MG63 (cell line): ENCODE results near the gene PIGL. TPM values are rescaled to one million over a fixed set of nuclear protein-coding genes. Genes with fewer than 3 reads are reported as not detected.
"Not testable (repeated sequence)": the region's sequence is repeated elsewhere in the genome, so short reads cannot be mapped to it uniquely, and the experiment has no call there.

Source experiments
- DNase-seq: peaks from one replicate; pipeline ENCODE4 v3.0.0-alpha.2; 2020
- H3K27me3 ChIP-seq: fragments of 250-450 bp; sonication (Bioruptor Pico); 2 replicates; pipeline ENCODE4 v1.5.1; 2020; ENCODE audit warnings: mild to moderate bottlenecking, moderate library complexity
- H3K36me3 ChIP-seq: fragments of 250-450 bp; sonication (Bioruptor Pico); 2 replicates; pipeline ENCODE4 v1.5.1; 2020; ENCODE audit warnings: mild to moderate bottlenecking, moderate library complexity
- H3K4me3 ChIP-seq: fragments of 250-450 bp; sonication (Bioruptor Pico); 2 replicates; pipeline ENCODE4 v1.5.1; 2020; ENCODE audit warnings: mild to moderate bottlenecking, moderate library complexity
- H3K9me3 ChIP-seq: fragments of 250-450 bp; sonication (Bioruptor Pico); 2 replicates; pipeline ENCODE4 v1.5.1; 2020; ENCODE audit warnings: mild to moderate bottlenecking, moderate library complexity
- total RNA-seq: library from RNA; depleted of rRNA; stranded (reverse); fragments of >200 nt; shearing (Covaris generic); gene quantifications from 2 replicates; pipeline ENCODE4 v1.2.3, GENCODE V29; 2014; ENCODE audit warnings: low replicate concordance

The PIGL gene
- total RNA-seq, 1 experiment from 2014 or later, result 19.0 TPM

GRCh38 chr17:16214190-16215001 lies 2.6 kb upstream of the PIGL start:
- H3K4me3 ChIP-seq, result peak overlapping the region; percentile 81
- no peak for DNase-seq
- no peaks in the 10 kb centered on the region for H3K27me3 ChIP-seq
- peaks cover 2% of the 10 kb centered on the region; the same call in 1 of the 2 replicates for H3K36me3 ChIP-seq
- no peaks in the 10 kb centered on the region for H3K9me3 ChIP-seq

- Histone ChIP-seq H3K27me3 (no peaks in the 10 kb centered on the region), H3K36me3 (peaks cover 2% of the 10 kb centered on the region; the same call in 1 of the 2 replicates), H3K9me3 (no peaks in the 10 kb centered on the region), H3K4me3 (peak overlapping the region; percentile 81)
- peak; percentile 41 for DNase-seq
Observed at GRCh38 chr17:16215002-16215272, 2.1 kb upstream of the PIGL start.

GRCh38 chr17:16215273-16215964 lies 1.6 kb upstream of the PIGL start, which contains the start of gene NCOR1:
Gene NCOR1 (minus strand): TSS chr17:16215534. CDS start chr17:16194569, 20,965 bp downstream.
- peak; percentile 92 for DNase-seq
- Histone ChIP-seq H3K4me3 (peak within 1 kb of the TSS; percentile 81), H3K27me3 (no peaks in the 10 kb centered on the region), H3K9me3 (no peaks in the 10 kb centered on the region), H3K36me3 (peaks cover 2% of the 10 kb centered on the region; the same call in 1 of the 2 replicates)

- Histone ChIP-seq H3K4me3 (peak overlapping the region; percentile 81), H3K9me3 (no peaks in the 10 kb centered on the region), H3K27me3 (no peaks in the 10 kb centered on the region), H3K36me3 (peaks cover 2% of the 10 kb centered on the region; the same call in 1 of the 2 replicates)
- peak; percentile 34 for DNase-seq
Observed at GRCh38 chr17:16215965-16216316, 1.1 kb upstream of the PIGL start.

GRCh38 chr17:16216341-16217001 lies 539 bp upstream of the PIGL start:
- not testable (repeated sequence) for DNase-seq, H3K9me3 ChIP-seq, H3K36me3 ChIP-seq, H3K27me3 ChIP-seq
- H3K4me3 ChIP-seq, result peak overlapping the region; percentile 84

GRCh38 chr17:16222406-16222805 lies 5.4 kb downstream of the PIGL start:
- H3K36me3 ChIP-seq, result peaks cover 2% of the 10 kb centered on the region; the same call in 1 of the 2 replicates
- no peak for DNase-seq

GRCh38 chr17:16229912-16230561 lies 13.0 kb downstream of the PIGL start:
- H3K27me3 ChIP-seq, H3K36me3 ChIP-seq, H3K9me3 ChIP-seq, DNase-seq, H3K4me3 ChIP-seq: not testable (repeated sequence)

More at GRCh38 chr17:16222406-16222805, 5.4 kb downstream of the PIGL start:
- Histone ChIP-seq H3K9me3 (no peaks in the 10 kb centered on the region), H3K27me3 (no peaks in the 10 kb centered on the region), H3K4me3 (no peak overlapping the region)

- H3K27me3 ChIP-seq, result no peaks in the 10 kb centered on the region
- no peaks in the 10 kb centered on the region for H3K9me3 ChIP-seq
- H3K4me3 ChIP-seq, result no peak overlapping the region
- peaks cover 5% of the 10 kb centered on the region for H3K36me3 ChIP-seq
- no peak for DNase-seq
Observed at GRCh38 chr17:16232391-16232790, 15.4 kb downstream of the PIGL start.

- no peak for DNase-seq
Observed at GRCh38 chr17:16239931-16240330, 22.9 kb downstream of the PIGL start.

GRCh38 chr17:16241906-16242399 lies 24.9 kb downstream of the PIGL start:
- Histone ChIP-seq H3K9me3 (no peaks in the 10 kb centered on the region), H3K27me3 (no peaks in the 10 kb centered on the region), H3K36me3 (no peaks in the 10 kb centered on the region), H3K4me3 (no peak overlapping the region)
- no peak for DNase-seq

More at GRCh38 chr17:16239931-16240330, 22.9 kb downstream of the PIGL start:
- Histone ChIP-seq H3K9me3 (no peaks in the 10 kb centered on the region), H3K27me3 (no peaks in the 10 kb centered on the region), H3K36me3 (no peaks in the 10 kb centered on the region), H3K4me3 (no peak overlapping the region)

GRCh38 chr17:16243385-16243784 lies 26.4 kb downstream of the PIGL start:
- Histone ChIP-seq H3K4me3 (no peak overlapping the region), H3K36me3 (no peaks in the 10 kb centered on the region), H3K27me3 (no peaks in the 10 kb centered on the region), H3K9me3 (no peaks in the 10 kb centered on the region)
- DNase-seq, result no peak

- no peak for DNase-seq
- no peaks in the 10 kb centered on the region for H3K9me3 ChIP-seq
- H3K4me3 ChIP-seq, result no peak overlapping the region
- H3K27me3 ChIP-seq, result no peaks in the 10 kb centered on the region
- H3K36me3 ChIP-seq, result no peaks in the 10 kb centered on the region
Observed at GRCh38 chr17:16243801-16244567, 27.0 kb downstream of the PIGL start.

- no peak for DNase-seq
- no peak overlapping the region for H3K4me3 ChIP-seq
- no peaks in the 10 kb centered on the region for H3K27me3 ChIP-seq
- no peaks in the 10 kb centered on the region for H3K36me3 ChIP-seq
- no peaks in the 10 kb centered on the region for H3K9me3 ChIP-seq
Observed at GRCh38 chr17:16247586-16247984, 30.6 kb downstream of the PIGL start.

GRCh38 chr17:16250635-16251034 lies 33.6 kb downstream of the PIGL start:
- Histone ChIP-seq H3K36me3 (no peaks in the 10 kb centered on the region), H3K4me3 (no peak overlapping the region), H3K9me3 (no peaks in the 10 kb centered on the region), H3K27me3 (no peaks in the 10 kb centered on the region)
- DNase-seq, result no peak

GRCh38 chr17:16251043-16251442 lies 34.0 kb downstream of the PIGL start:
- H3K27me3 ChIP-seq, result no peaks in the 10 kb centered on the region
- no peaks in the 10 kb centered on the region for H3K36me3 ChIP-seq
- H3K4me3 ChIP-seq, result no peak overlapping the region
- no peak for DNase-seq
- H3K9me3 ChIP-seq, result no peaks in the 10 kb centered on the region

- Histone ChIP-seq H3K27me3 (no peaks in the 10 kb centered on the region), H3K4me3 (no peak overlapping the region), H3K36me3 (no peaks in the 10 kb centered on the region), H3K9me3 (no peaks in the 10 kb centered on the region)
- DNase-seq, result no peak
Observed at GRCh38 chr17:16251556-16251955, 34.5 kb downstream of the PIGL start.
